Neural crest cell (in vitro differentiated cells): ENCODE data around the gene SUCLG2. TPM values are rescaled to one million over a fixed set of nuclear protein-coding genes. Genes with fewer than 3 reads are reported as not detected.

Source experiments
- DNase-seq: peaks from one replicate; pipeline ENCODE4 v3.0.0; 2021; ENCODE audit warnings: low read depth, mixed read lengths, low spot score
- H3K27ac Mint-ChIP-seq: one replicate; pipeline ENCODE4 v1.8.0; 2021; ENCODE audit warnings: mild to moderate bottlenecking, mixed read lengths; ENCODE audit not compliant: unreplicated experiment
- H3K27me3 Mint-ChIP-seq: 2 replicates; pipeline ENCODE4 v1.8.0; 2021; ENCODE audit warnings: low read depth, mild to moderate bottlenecking, mixed read lengths
- H3K36me3 Mint-ChIP-seq: 2 replicates; pipeline ENCODE4 v1.8.0; 2021; ENCODE audit warnings: low read depth, mild to moderate bottlenecking, mixed read lengths
- H3K4me1 Mint-ChIP-seq: 2 replicates; pipeline ENCODE4 v1.8.0; 2021; ENCODE audit warnings: mixed read lengths
- H3K4me3 Mint-ChIP-seq: one replicate; pipeline ENCODE4 v1.8.0; 2021; ENCODE audit warnings: mild to moderate bottlenecking, mixed read lengths
- H3K9me3 Mint-ChIP-seq: 2 replicates; pipeline ENCODE4 v1.8.0; 2021; ENCODE audit warnings: mixed read lengths
- total RNA-seq: library from RNA; stranded (reverse); gene quantifications from 2 replicates; pipeline ENCODE4 v1.2.1, GENCODE V29; 2021
- TF ChIP-seq, protein P1 (sequence below): fragments of 200-600 bp; sonication (generic); conservative IDR thresholded peaks from 2 replicates; pipeline ENCODE4 v1.5.0; 2021; ENCODE audit warnings: antibody characterized with exemption, mild to moderate bottlenecking

SUCLG2 gene
- total RNA-seq, 1 donor from 2014 or later, result 36.4 TPM

DNA sequence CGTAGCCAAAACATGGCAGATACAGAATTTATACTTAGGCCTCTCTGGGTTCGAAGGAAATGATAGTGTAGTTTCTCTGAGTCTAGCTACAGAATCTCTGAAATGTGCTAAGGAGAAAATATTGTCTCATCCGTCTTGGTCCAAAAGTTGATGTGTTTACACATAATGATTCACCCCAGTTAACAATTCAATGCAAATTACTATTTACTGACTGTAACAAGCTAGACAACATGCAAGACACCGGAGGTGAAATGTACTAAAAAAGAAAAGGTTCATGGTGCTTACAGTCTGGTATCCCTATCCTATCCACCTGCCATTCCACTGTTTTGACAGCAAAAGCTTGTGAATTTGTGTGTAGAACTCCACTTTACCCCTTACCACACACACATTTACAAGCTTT, 146.8 kb downstream of the SUCLG2 start:
- no peaks in the 10 kb centered on the region for H3K36me3 Mint-ChIP-seq
- no peak overlapping the region for H3K4me3 Mint-ChIP-seq
- H3K27ac Mint-ChIP-seq, result no peak overlapping the region
- no peaks in the 10 kb centered on the region for H3K27me3 Mint-ChIP-seq
- no peak for DNase-seq
- no peaks in the 10 kb centered on the region for H3K9me3 Mint-ChIP-seq
- TF ChIP-seq, protein P1, sequence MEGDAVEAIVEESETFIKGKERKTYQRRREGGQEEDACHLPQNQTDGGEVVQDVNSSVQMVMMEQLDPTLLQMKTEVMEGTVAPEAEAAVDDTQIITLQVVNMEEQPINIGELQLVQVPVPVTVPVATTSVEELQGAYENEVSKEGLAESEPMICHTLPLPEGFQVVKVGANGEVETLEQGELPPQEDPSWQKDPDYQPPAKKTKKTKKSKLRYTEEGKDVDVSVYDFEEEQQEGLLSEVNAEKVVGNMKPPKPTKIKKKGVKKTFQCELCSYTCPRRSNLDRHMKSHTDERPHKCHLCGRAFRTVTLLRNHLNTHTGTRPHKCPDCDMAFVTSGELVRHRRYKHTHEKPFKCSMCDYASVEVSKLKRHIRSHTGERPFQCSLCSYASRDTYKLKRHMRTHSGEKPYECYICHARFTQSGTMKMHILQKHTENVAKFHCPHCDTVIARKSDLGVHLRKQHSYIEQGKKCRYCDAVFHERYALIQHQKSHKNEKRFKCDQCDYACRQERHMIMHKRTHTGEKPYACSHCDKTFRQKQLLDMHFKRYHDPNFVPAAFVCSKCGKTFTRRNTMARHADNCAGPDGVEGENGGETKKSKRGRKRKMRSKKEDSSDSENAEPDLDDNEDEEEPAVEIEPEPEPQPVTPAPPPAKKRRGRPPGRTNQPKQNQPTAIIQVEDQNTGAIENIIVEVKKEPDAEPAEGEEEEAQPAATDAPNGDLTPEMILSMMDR, result no peak
- peaks cover 25% of the 10 kb centered on the region for H3K4me1 Mint-ChIP-seq

DNA sequence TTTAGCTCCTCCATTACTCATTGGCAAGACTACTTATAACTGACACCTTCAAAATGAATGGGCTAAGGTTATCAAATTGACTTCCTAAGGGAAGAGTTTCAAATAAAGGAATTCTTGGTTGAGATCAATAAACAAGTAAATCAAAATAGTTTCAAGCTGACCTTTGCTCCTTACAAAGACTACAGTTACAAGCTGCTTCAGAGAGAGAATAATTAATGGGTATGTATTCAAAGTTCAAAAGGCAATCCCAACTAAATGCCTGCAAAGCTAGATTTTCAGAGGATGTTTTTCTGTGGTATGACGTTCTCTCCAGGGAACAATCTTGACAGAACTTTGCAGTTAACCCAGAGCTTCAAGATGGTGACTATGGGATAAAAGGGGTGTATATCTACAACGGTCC, 153.7 kb downstream of the SUCLG2 start:
- H3K4me3 Mint-ChIP-seq, result no peak overlapping the region
- H3K4me1 Mint-ChIP-seq, result peaks cover 37% of the 10 kb centered on the region
- H3K36me3 Mint-ChIP-seq, result peaks cover 10% of the 10 kb centered on the region
- no peaks in the 10 kb centered on the region for H3K27me3 Mint-ChIP-seq
- H3K9me3 Mint-ChIP-seq, result no peaks in the 10 kb centered on the region
- DNase-seq, result no peak
- no peak overlapping the region for H3K27ac Mint-ChIP-seq
- TF ChIP-seq, protein P1, result no peak

DNA sequence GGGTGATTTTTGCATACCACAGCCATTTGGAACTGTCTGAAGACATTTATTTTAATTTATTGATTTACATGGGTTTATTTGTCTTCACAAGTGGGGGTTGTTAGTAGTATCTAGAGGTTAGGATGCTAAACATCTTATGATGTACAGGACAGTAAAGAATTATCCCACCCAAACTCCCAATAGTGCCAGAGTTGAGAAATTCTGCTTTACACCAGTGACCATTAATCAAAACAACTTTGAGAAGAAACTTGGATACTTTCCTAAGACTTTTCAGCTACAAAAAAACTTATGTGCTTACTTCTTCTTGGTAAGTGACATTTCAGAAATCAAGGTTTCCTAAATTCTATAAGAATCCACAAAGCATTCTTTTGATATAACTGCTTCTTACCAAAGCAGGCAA, 156.7 kb downstream of the SUCLG2 start:
- Mint-ChIP-seq H3K4me1 (peaks cover 16% of the 10 kb centered on the region), H3K27me3 (no peaks in the 10 kb centered on the region), H3K4me3 (no peak overlapping the region), H3K9me3 (no peaks in the 10 kb centered on the region), H3K27ac (no peak overlapping the region), H3K36me3 (peaks cover 17% of the 10 kb centered on the region)
- DNase-seq, result no peak
- TF ChIP-seq, protein P1, result no peak

DNA sequence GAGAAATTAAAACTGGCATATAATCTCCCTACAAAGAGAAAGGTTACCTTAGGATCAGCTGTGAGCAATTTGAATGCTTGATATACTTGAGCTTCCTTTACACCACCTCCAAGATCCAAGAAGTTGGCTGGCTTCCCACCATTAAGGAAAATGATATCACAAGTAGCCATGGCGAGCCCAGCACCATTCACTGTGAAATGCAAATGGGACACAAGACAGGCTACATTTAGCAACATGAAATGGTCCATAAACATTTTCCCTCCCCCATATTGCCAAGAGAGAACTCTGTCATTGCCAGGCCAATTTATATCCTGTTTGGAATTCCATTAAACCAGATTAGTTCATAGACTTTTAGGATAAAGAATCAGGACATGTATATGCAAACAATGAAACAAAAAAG, 158.7 kb downstream of the SUCLG2 start:
- Mint-ChIP-seq H3K27ac (no peak overlapping the region), H3K4me1 (peaks cover 4% of the 10 kb centered on the region), H3K4me3 (no peak overlapping the region), H3K9me3 (no peaks in the 10 kb centered on the region), H3K36me3 (peaks cover 16% of the 10 kb centered on the region), H3K27me3 (no peaks in the 10 kb centered on the region)
- TF ChIP-seq, protein P1, result no peak
- no peak for DNase-seq

DNA sequence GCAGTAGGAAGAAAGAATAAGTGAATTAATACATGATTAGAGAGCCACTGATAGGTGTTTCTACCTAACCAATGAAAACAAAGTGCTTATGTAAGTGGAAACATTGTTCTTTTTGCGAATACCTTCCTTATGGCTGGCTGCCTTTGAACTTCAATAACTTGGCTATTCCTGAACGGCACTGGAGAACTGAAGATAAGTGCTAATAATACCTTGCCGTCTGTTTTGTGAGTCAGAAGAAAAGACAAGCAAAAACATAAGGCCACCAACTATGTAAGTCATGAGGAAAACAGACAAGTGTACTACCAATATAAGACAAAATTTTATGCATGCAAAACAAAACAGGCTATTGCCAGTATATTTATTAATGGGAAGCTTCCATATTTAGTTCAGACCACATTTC, 160.6 kb downstream of the SUCLG2 start:
- TF ChIP-seq, protein P1, result no peak

DNA sequence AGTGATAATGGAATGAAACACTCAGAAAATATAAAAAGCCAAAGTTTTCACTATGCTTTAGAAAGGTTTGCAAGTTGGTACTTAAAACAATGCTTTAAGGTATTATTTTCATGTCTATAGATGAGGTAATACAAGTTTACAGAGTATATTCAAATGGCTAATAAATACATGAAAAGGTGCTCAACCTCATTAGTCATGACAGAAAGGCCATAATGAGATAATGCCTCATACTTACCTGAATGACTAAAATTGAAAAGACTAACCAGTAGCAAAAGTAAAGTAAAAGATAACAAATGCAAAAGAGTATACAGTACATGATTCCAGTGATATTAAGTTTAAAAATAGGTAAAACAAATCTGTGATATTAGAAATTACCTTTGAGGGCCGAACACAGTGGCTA, 163.8 kb downstream of the SUCLG2 start:
- Mint-ChIP-seq H3K4me3 (no peak overlapping the region), H3K27ac (no peak overlapping the region), H3K9me3 (no peaks in the 10 kb centered on the region), H3K36me3 (peaks cover 7% of the 10 kb centered on the region), H3K27me3 (no peaks in the 10 kb centered on the region), H3K4me1 (peaks cover 4% of the 10 kb centered on the region)
- DNase-seq, result no peak
- TF ChIP-seq, protein P1, result no peak

More for the DNA sequence above, 160.6 kb downstream of the SUCLG2 start:
- no peaks in the 10 kb centered on the region for H3K27me3 Mint-ChIP-seq
- H3K9me3 Mint-ChIP-seq, result no peaks in the 10 kb centered on the region
- peaks cover 14% of the 10 kb centered on the region for H3K36me3 Mint-ChIP-seq
- no peak for DNase-seq
- H3K4me1 Mint-ChIP-seq, result peaks cover 3% of the 10 kb centered on the region
- H3K27ac Mint-ChIP-seq, result no peak overlapping the region
- H3K4me3 Mint-ChIP-seq, result no peak overlapping the region
